OCI-M2 (cell line): ENCODE measurements around the gene DOCK9.

ENCODE experiments used
- DNase-seq: peaks from one replicate; lab custom pipeline; 2025; ENCODE audit not compliant: unreplicated experiment; lab: John Stamatoyannopoulos, UW

The DOCK9 gene

DNA sequence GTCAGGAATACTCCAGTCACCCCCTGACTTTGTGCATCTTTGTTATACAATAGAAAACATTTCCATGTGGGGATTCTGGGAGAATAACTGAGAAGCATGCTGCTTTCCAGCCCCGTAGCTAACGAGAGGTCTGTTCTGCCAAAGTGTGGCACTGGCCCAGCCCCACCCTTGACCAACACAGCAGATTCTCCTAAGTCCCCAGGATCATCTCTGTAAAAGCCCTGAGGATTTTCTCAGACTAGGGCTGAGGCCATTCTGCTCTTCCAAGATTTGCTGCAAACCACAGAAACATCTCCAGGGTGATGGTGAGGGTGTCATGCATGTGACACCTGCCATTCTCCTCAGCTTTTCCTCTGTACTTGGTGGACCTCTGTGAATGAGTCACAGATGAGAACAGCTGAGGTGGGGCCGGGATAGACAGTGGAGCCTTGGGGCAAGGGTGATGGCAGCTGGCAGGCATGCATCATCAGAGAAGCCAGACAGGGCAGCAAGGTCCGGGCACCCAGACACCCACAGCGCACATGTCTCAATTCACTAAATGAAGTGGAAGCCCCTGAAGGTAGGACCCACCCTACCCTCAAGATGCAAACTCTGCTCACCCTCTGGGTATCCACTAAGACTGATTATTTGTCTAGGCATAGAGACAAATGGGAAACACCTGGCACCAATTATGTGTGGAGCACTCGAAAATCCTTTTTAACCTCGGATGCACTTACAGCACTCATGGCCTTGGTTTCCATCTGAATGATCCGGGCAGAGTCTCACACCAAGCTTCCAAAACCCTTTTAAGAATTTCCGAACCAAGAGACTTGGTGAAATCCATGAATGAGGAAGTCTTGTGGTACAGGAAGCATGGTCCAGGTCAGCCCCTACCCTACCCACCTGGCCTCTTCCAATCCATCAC lies 20.1 kb upstream of the DOCK9 start:
- DNase-seq, result no peak

DNA sequence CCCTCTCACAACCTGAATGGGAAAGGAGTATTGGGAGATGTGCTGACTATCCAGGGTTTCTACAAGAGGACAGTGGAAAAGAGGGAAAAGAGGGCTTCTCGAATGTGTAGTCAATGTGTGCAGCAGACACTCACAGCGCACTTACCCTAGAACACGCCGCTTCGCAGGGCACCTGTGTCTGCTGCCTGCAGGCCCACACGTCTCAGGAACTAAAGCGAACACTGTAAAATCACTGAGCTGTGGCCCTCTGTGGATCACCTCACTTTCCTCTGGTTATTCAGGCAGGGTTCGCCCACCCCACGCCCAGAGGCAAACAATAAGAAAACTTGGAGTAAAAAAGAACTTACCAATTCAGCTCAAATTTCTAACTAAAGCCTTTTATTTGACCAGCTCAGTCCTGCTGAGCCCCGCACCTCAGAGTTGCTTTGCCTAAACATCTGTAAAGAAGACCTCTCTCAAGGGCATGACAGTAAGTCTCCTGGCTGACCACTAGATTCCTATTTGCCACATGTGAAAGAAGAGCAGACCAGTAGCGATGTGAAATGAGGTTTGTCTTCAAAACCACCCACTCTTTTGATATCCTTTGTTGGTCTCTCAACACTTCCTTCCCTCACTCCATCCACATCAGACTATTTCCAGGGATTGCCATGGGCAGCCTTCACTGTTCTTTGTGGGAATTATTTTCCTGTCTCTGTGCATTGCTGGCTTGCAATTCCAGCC lies 19.3 kb upstream of the DOCK9 start:
- no peak for DNase-seq

DNA sequence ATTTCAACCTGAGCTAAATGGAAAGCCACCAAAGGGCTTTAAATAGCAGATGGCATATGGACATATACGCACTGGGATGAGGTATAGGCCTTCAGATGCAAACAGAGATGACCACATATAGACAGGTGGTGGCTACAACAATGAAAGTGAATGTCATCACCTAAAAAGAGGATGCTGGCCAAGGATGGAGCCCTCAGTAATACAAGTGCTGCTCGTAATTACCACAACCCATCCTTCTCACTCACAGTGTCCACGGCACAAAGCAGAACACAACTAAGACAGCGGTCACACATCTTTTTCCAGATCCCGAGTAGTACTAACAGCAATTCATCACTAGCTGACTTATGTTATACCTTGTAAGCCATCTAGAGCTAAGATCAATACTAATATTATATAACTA lies 18.2 kb upstream of the DOCK9 start:
- DNase-seq, result no peak

DNA sequence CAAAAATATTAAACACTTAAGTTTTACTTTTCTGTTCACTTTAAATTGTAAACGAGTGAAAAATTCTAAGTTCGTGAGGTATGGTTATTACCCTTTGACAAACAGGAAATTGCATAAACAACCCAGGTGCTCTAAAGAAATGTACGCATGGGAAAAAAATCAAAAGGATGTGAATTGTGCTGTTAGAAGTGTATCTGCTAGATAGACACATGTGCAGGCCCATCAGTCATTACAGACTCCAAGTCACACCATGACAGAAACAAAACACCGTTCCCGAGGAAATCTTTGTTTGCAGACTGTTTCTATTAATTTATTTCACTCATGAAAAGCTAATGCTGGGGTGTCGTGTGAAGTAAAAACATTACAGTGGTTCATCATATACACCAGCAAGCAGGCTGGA lies 17.0 kb upstream of the DOCK9 start:
- no peak for DNase-seq

DNA sequence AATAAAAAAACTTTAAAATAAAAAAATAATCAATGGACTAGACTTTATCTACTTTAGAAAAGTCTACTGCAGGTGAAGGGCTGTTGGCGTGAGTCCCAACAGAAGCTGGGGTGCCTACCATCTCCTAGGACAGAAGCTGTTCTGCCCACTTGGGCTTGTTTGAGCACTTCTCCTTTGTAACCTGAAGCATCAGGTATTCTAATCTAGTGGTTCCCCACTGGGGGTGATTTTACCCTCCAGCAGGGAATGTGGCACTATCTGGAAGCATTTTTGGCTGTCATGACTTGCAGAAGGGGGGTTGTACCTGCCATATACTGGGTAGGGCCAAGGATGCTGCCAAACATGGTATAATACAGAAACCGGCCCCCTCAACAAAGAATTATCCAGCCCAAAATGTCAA lies 16.2 kb upstream of the DOCK9 start:
- no peak for DNase-seq

- DNase-seq, result no peak
Measured at GRCh38 chr13:98992355-98992754, 14.5 kb upstream of the DOCK9 start.

- DNase-seq, result no peak
Measured at GRCh38 chr13:98990701-98991100, 12.8 kb upstream of the DOCK9 start.

DNA sequence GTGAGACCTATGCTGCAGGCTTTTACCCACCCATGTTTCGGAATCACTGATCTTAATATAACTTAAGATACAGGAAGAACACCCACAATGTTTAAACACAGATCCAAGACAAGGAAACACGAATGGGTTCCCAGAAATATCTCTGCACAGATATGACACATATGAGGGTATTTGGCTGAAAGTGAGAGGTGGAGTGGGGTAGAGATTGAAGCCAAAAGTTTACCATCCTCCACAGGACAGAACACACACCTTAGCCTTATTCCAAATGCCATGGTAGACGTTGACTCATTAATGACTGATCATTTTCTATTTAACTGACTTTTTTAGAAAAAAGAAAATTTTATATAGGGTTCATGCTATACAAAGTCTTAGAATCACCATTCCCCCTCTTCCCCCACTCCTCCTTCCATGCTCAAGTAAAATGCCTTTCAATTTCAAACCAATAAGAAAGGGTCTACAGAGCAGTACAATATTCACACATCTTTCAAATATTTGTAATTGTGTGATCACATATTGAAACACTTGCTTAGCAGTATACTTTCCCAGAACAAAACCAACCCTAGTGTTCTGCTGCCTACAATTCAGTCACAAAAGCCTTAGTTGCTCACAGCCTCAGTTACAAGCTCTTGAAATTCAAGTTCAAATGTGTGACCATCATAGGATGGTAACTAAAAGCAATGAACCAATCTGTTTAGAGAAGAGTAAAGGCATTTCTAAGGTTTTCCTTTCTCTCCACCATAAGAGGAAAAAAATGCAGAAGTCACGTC lies 11.8 kb upstream of the DOCK9 start:
- no peak for DNase-seq

DNA sequence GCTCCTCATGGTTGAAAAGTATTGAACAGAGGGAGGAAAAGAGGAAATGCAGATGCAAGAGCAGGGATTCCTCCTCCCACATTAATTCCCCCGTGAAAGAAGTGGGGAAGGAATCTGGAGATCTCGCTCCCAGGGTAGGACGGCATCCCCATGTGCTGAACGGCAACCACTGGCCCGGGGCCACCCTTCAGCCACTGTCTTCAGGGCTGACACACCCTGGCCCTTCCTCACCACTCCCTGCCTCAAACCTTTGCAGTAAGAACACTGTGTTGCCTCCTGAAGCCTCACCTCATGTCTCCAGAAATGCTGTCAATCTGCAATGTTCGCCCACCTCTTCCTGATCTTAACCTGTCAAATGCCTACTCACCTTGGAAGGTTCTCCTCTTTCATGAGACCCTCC lies 10.9 kb upstream of the DOCK9 start:
- no peak for DNase-seq

- no peak for DNase-seq
Measured at GRCh38 chr13:98988277-98988676, 10.4 kb upstream of the DOCK9 start.

GRCh38 chr13:98987275-98987674 lies 9.4 kb upstream of the DOCK9 start:
- no peak for DNase-seq

- no peak for DNase-seq
Measured at GRCh38 chr13:98986226-98986846, 8.5 kb upstream of the DOCK9 start.

GRCh38 chr13:98985591-98985990 lies 7.7 kb upstream of the DOCK9 start:
- no peak for DNase-seq

- no peak for DNase-seq
Measured at GRCh38 chr13:98984983-98985382, 7.1 kb upstream of the DOCK9 start.

GRCh38 chr13:98984118-98984517 lies 6.3 kb upstream of the DOCK9 start:
- no peak for DNase-seq

DNA sequence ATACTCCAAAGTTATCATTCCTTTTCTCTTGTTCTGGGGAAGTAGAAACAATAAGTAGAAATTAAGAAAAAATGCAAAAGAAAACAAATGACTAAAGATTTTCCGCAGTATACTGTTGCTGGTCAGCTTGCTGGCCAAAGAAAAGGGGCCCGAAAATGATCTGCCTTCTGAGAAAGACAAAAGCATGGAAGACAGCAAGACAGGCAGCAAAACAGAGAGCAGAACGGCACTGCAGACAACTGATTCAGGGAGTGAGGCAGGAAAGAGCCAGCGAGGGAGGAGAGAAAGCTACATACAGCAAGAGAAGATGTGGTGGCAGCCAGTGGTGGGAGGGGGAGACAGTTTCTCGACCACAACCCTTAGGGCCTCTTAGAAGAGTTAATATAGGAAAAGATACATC lies 5.3 kb upstream of the DOCK9 start:
- DNase-seq, result no peak

- DNase-seq, result no peak
Measured at GRCh38 chr13:98981369-98982080, 3.7 kb upstream of the DOCK9 start.

DNA sequence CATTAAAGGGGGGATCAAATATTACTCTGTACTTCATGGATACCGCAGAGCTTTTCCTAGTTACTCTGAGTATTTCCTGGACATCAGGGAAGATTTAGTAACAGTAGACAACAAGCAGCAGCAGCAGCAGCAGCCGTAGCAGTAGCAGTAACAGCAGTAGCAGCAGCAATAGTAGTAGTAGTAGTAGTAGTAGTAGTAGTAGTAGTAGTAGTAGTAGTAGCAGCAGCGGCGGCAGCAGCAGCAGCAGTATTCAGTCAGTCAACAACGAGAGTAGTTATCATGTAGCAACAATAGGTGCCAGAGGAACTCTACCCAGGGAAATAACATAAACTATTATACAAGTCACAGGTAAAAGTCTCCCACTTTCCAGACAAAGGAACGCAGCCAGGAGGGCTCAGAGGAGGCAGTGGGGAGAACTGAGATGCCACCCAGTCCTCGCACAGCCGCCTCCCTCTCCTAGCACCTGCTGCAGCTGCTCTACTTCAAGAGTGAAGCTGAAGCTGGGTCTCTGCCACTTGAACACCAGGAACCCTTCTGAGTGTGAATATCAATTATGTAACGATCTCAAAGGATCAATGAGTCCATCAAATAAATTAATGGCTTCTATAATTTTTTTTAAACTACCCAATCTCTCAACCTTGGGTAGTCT lies 1.3 kb upstream of the DOCK9 start:
- DNase-seq, result no peak

GRCh38 chr13:98978280-98978679 lies 416 bp upstream of the DOCK9 start:
- no peak for DNase-seq

- DNase-seq, result no peak
Measured at GRCh38 chr13:98976941-98977340, 923 bp downstream of the DOCK9 start.
